Esophagus muscularis mucosa (tissue), 4 donors: ENCODE data around the gene RAB22A. TPM values are rescaled to one million over a fixed set of nuclear protein-coding genes. Genes with fewer than 3 reads are reported as not detected.

Experiments
- DNase-seq: peaks from one replicate; pipeline ENCODE4 v3.0.0-alpha.2; 2017; ENCODE audit errors: extremely low spot score
- H3K27ac ChIP-seq, 4 donors: fragments of 200-600 bp; sonication (generic); replicated peaks in 1 of 4; 1 replicate in 3 of 4; 2 replicates in 1 of 4; pipeline ENCODE4 v1.5.1; 2016 to 2019; ENCODE audit warnings: mild to moderate bottlenecking in 1 of 4
- H3K27me3 ChIP-seq, 4 donors: fragments of 200-600 bp; sonication (generic); one replicate each; pipeline versions ENCODE4 v1.5.1 to v1.6.0; 2016 to 2019
- H3K36me3 ChIP-seq, 4 donors: fragments of 200-600 bp; sonication (generic); one replicate each; pipeline ENCODE4 v1.5.1; 2016 to 2019
- H3K4me1 ChIP-seq, 4 donors: fragments of 200-600 bp; sonication (generic); one replicate each; pipeline ENCODE4 v1.5.1; 2016 to 2019
- H3K4me3 ChIP-seq, 4 donors: fragments of 200-600 bp; sonication (generic); 1 replicate in 2 of 4; 2 replicates in 2 of 4; pipeline ENCODE4 v1.5.1; 2016 to 2019; ENCODE audit warnings: mild to moderate bottlenecking in 4 of 4, moderate library complexity in 1 of 4
- H3K9me3 ChIP-seq, 4 donors: fragments of 200-600 bp; sonication (generic); 1 replicate in 3 of 4; 2 replicates in 1 of 4; pipeline ENCODE4 v1.5.1; 2016 to 2019
- CTCF ChIP-seq, 3 experiments: fragments of 200-600 bp in 2 of 3; fragments of 450-650 bp in 1 of 3; sonication (generic) in 2 of 3; IDR thresholded peaks; one replicate each; pipeline ENCODE4 v1.5.1; 2017 to 2019; ENCODE audit warnings: antibody characterized with exemption in 3 of 3, mild to moderate bottlenecking in 2 of 3, moderate library complexity in 1 of 3
- EP300 ChIP-seq: sonication (generic); formaldehyde crosslinking; IDR thresholded peaks from one replicate; pipeline ENCODE4 v1.6.1; 2017; ENCODE audit warnings: antibody characterized with exemption
- POLR2A ChIP-seq: fragments of 450-650 bp; IDR thresholded peaks from one replicate; pipeline ENCODE4 v1.6.1; 2017; ENCODE audit warnings: antibody characterized with exemption, moderate library complexity, mild to moderate bottlenecking, low read depth
- POLR2AphosphoS5 ChIP-seq, 2 donors: sonication (generic); formaldehyde crosslinking; IDR thresholded peaks; one replicate each; pipeline ENCODE4 v1.6.1; 2017; ENCODE audit warnings: antibody characterized with exemption in 2 of 2
- WGBS: methylation state at CpG from one replicate; pipeline ENCODE4 v1.1.5; 2018; 5-methylcytosine and 5-hydroxymethylcytosine counted together
- intact Hi-C: fragments of 100-400 bp; cut with DNase I; formaldehyde crosslinking; loops from one replicate; pipeline ENCODE4 v1.15.1; 2023
- total RNA-seq, 4 donors: library from RNA; depleted of rRNA; stranded (reverse); fragments of >200 nt; gene quantifications; one replicate each; pipeline versions ENCODE4 v1.1.0 to v1.2.1, GENCODE V29; 2016

RAB22A gene
- total RNA-seq, 4 donors from 2014 or later = 17.9 to 24.0 (median 20.4) TPM

GRCh38 chr20:58374906-58375758 lies 65.6 kb downstream of the RAB22A start:
- H3K9me3 ChIP-seq = no peaks in the 10 kb centered on the region
- H3K27me3 ChIP-seq = peaks cover 0 to 21% (median 0%) of the 10 kb centered on the region in 4 donors
- TF ChIP-seq CTCF (IDR thresholded peaks at IDR 0.05) (no peak), POLR2AphosphoS5 (IDR thresholded peaks at IDR 0.05) (no peak), EP300 (no peak), POLR2A (no peak)
- H3K4me1 ChIP-seq = no peaks in the 10 kb centered on the region
- no peak for DNase-seq
- intact Hi-C loops = no loop called here
- no peaks in the 10 kb centered on the region for H3K36me3 ChIP-seq
- no peak overlapping the region for H3K4me3 ChIP-seq
- H3K27ac ChIP-seq = no peak overlapping the region
- WGBS = 55% methylated on average over 8 of the region's 8 CpGs

DNA sequence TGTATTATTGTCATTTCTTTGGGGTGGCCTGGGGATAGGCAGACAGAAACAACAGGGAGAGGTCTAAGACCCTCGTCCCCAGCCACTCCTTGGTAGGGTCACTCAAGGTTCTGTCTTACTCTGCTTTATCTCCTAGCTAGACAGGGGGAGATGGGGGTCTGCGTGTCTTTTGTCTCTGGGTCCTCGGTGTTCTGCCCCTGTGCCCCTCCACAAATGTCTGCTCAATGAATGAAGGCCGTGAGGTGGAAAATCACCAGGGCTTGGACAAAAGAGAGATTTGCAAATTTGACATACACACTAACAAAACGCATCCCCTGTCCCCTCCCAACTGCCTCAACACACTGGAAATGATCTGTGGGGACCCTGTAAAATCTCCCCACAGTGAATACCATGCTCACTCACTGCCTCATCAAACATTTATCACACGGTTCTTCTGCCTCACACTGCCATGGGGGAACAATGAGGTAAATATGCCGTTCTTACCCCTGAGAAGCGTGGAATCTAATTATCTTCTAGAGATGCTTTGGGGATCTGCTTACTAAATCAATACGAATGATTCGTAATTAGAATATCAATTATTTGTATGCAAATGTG lies 66.3 kb downstream of the RAB22A start:
- 79% methylated on average over 10 of the region's 10 CpGs for WGBS
- Histone ChIP-seq H3K27me3 (peaks cover 0 to 27% (median 0%) of the 10 kb centered on the region in 4 donors), H3K4me1 (no peaks in the 10 kb centered on the region), H3K9me3 (no peaks in the 10 kb centered on the region), H3K36me3 (no peaks in the 10 kb centered on the region), H3K4me3 (no peak overlapping the region), H3K27ac (no peak overlapping the region)
- no peak for DNase-seq
- intact Hi-C loops = no loop called here
- TF ChIP-seq POLR2AphosphoS5 (IDR thresholded peaks at IDR 0.05) (no peak), POLR2A (no peak), EP300 (no peak)

- DNase-seq = no peak
- peaks cover 0 to 6% (median 2%) of the 10 kb centered on the region in 4 donors for H3K9me3 ChIP-seq
- intact Hi-C loops = no loop called here
- TF ChIP-seq CTCF (IDR thresholded peaks at IDR 0.05) (no peak), EP300 (no peak), POLR2AphosphoS5 (IDR thresholded peaks at IDR 0.05) (no peak), POLR2A (no peak)
- no peaks in the 10 kb centered on the region for H3K36me3 ChIP-seq
- no peak overlapping the region for H3K4me3 ChIP-seq
- H3K4me1 ChIP-seq = no peaks in the 10 kb centered on the region
- 93% methylated on average over 1 of the region's 1 CpG for WGBS
- no peak overlapping the region for H3K27ac ChIP-seq
- peaks cover 0 to 31% (median 0%) of the 10 kb centered on the region in 4 donors for H3K27me3 ChIP-seq
Observed at GRCh38 chr20:58377017-58377416, 67.5 kb downstream of the RAB22A start.

DNA sequence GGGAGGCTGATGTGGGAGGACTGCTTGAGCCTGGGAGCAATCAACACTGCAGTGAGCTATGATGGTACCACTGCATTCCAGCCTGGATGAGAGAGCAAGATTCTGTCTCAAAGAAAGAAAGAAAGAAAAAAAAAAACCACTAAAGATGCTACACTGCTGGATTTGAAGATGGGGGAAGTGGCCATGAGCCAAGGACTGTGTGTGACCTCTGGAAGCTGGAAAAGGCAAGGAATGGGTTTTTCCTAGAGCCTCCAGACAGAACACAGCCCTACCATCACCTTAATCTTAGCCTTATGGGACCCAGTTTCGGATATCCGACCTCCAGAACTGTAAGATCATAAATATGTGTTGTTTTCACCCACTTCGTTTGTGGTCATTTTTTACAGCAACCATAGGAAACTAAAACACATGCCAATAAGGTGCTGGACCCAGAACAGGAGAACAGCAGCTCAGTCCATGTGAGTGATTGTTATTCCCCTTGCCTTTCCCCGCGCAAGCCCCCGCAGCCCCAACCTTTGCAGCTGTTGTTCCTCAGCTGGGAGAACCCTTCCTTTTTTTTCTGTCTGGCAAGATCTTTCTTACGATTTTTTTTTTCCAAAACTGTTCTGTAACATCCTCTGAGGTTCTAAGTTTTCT lies 68.4 kb downstream of the RAB22A start:
- no peaks in the 10 kb centered on the region for H3K36me3 ChIP-seq
- H3K4me3 ChIP-seq = no peak overlapping the region
- no peak overlapping the region for H3K27ac ChIP-seq
- peaks cover 0 to 6% (median 3%) of the 10 kb centered on the region in 4 donors for H3K9me3 ChIP-seq
- H3K27me3 ChIP-seq = peaks cover 0 to 31% (median 0%) of the 10 kb centered on the region in 4 donors
- DNase-seq = no peak
- H3K4me1 ChIP-seq = no peaks in the 10 kb centered on the region
- TF ChIP-seq CTCF (IDR thresholded peaks at IDR 0.05) (no peak), EP300 (no peak), POLR2A (no peak)
- intact Hi-C loops = no loop called here
- WGBS = 62% methylated on average over 7 of the region's 7 CpGs

DNA sequence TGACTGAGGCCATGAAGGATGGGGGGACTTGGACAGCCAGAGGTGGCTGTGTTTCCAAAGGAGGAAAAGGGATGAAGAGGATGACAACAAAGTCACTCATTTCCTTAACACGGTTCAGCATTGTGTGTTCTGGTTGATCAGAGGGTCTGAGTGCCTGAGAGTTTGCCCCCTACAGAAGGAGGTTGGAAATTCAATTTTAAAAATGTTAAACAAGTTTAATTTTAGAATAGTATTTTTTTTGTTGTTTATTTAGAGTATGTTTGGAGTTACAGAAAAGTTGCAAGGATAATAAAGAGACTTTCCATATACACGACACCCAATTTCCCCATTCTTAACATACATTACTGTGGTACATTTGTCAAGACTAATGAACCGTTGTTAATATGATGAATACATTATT lies 69.2 kb downstream of the RAB22A start:
- no peak overlapping the region for H3K27ac ChIP-seq
- TF ChIP-seq EP300 (no peak), POLR2AphosphoS5 (IDR thresholded peaks at IDR 0.05) (no peak), CTCF (IDR thresholded peaks at IDR 0.05) (no peak), POLR2A (no peak)
- intact Hi-C loops = no loop called here
- peaks cover 0 to 6% (median 3%) of the 10 kb centered on the region in 4 donors for H3K9me3 ChIP-seq
- no peaks in the 10 kb centered on the region for H3K4me1 ChIP-seq
- H3K36me3 ChIP-seq = no peaks in the 10 kb centered on the region
- DNase-seq = no peak
- 60% methylated on average over 3 of the region's 3 CpGs for WGBS
- peaks cover 0 to 31% (median 0%) of the 10 kb centered on the region in 4 donors for H3K27me3 ChIP-seq
- no peak overlapping the region for H3K4me3 ChIP-seq
